Gastroesophageal sphincter (tissue), 4 donors: ENCODE data around the gene HVCN1. TPM values are rescaled to one million over a fixed set of nuclear protein-coding genes. Genes with fewer than 3 reads are reported as not detected.
A peak's percentile ranks its signal among the peaks of the same experiment; 100 is the strongest.

Source experiments
- ATAC-seq: fragments of 150-250 bp; one replicate; pipeline ENCODE4 v1.9.1; 2016; ENCODE audit warnings: mild to moderate bottlenecking, moderate library complexity
- H3K27ac ChIP-seq, 4 donors: fragments of 200-600 bp; sonication (generic) in 3 of 4; 1 replicate in 3 of 4; 2 replicates in 1 of 4; pipeline ENCODE4 v1.5.1; 2016 to 2019
- H3K27me3 ChIP-seq: fragments of 200-600 bp; sonication (generic); one replicate; pipeline ENCODE4 v1.5.1; 2019
- H3K36me3 ChIP-seq, 2 donors: fragments of 200-600 bp; sonication (generic); one replicate each; pipeline ENCODE4 v1.5.1; 2019; ENCODE audit warnings: control low read depth in 1 of 2
- H3K4me1 ChIP-seq, 3 donors: fragments of 200-600 bp; sonication (generic); 1 replicate in 2 of 3; 2 replicates in 1 of 3; pipeline ENCODE4 v1.5.1; 2016 to 2019; ENCODE audit warnings: control low read depth in 2 of 3
- H3K4me3 ChIP-seq, 2 donors: fragments of 200-600 bp; sonication (generic); one replicate each; pipeline ENCODE4 v1.5.1; 2019; ENCODE audit warnings: mild to moderate bottlenecking in 1 of 2, moderate library complexity in 1 of 2
- H3K9me3 ChIP-seq, 3 donors: fragments of 200-600 bp; sonication (generic); one replicate each; pipeline ENCODE4 v1.5.1; 2017 to 2019; ENCODE audit warnings: control low read depth in 2 of 3
- CTCF ChIP-seq, 4 experiments: fragments of 200-600 bp in 2 of 4; fragments of 450-650 bp in 2 of 4; sonication (generic) in 1 of 4; IDR thresholded peaks; one replicate each; pipeline ENCODE4 v1.5.1; 2017 to 2019; ENCODE audit warnings: antibody characterized with exemption in 4 of 4, mild to moderate bottlenecking in 2 of 4, moderate library complexity in 2 of 4
- EP300 ChIP-seq: sonication (generic); formaldehyde crosslinking; IDR thresholded peaks from one replicate; pipeline ENCODE4 v1.6.1; 2017; ENCODE audit warnings: antibody characterized with exemption, mild to moderate bottlenecking
- POLR2A ChIP-seq, 2 donors: fragments of 450-650 bp; IDR thresholded peaks; one replicate each; pipeline ENCODE4 v1.6.1; 2017; ENCODE audit warnings: antibody characterized with exemption in 2 of 2, mild to moderate bottlenecking in 2 of 2, moderate library complexity in 1 of 2
- POLR2AphosphoS5 ChIP-seq: sonication (generic); formaldehyde crosslinking; IDR thresholded peaks from one replicate; pipeline ENCODE4 v1.6.1; 2017; ENCODE audit warnings: antibody characterized with exemption
- WGBS, 2 donors: methylation state at CpG; one replicate each; pipeline ENCODE4 v1.1.5; 2018; ENCODE audit warnings: low coverage in 1 of 2; 5-methylcytosine and 5-hydroxymethylcytosine counted together
- total RNA-seq, 4 donors: library from RNA; depleted of rRNA; stranded (reverse); fragments of >200 nt; gene quantifications; one replicate each; pipeline ENCODE4 v1.1.0, GENCODE V29; 2016

The HVCN1 gene
- total RNA-seq, 4 donors from 2014 or later = 1.4 to 12.0 (median 8.1) TPM

GRCh38 chr12:110668480-110669192 lies 20.3 kb downstream of the HVCN1 start:
- H3K4me3 ChIP-seq = no peak overlapping the region
- H3K36me3 ChIP-seq = peaks cover 0 to 28% of the 10 kb centered on the region in 2 donors
- no peaks in the 10 kb centered on the region for H3K4me1 ChIP-seq
- 85 to 92% methylated on average over 7 to 9 of the region's 12 CpGs for WGBS, 2 donors
- no peak for ATAC-seq
- H3K27ac ChIP-seq = no peak overlapping the region
- H3K9me3 ChIP-seq = peaks cover 0 to 29% (median 0%) of the 10 kb centered on the region in 3 donors
- H3K27me3 ChIP-seq = no peaks in the 10 kb centered on the region
- no peak for TF ChIP-seq EP300
- no peak for TF ChIP-seq POLR2AphosphoS5
- no peak for TF ChIP-seq CTCF (IDR thresholded peaks at IDR 0.05)
- TF ChIP-seq POLR2A (IDR thresholded peaks at IDR 0.05) = no peak

GRCh38 chr12:110667671-110668070 lies 21.2 kb downstream of the HVCN1 start:
- Histone ChIP-seq H3K4me1 (no peaks in the 10 kb centered on the region), H3K27ac (no peak overlapping the region), H3K36me3 (peaks cover 0 to 28% of the 10 kb centered on the region in 2 donors), H3K27me3 (no peaks in the 10 kb centered on the region), H3K4me3 (no peak overlapping the region), H3K9me3 (peaks cover 0 to 29% (median 0%) of the 10 kb centered on the region in 3 donors)
- whole genome bisulfite sequencing, 2 donors = 67 to 80% methylated on average over 1 of the region's 3 CpGs
- no peak for ATAC-seq
- TF ChIP-seq POLR2A (IDR thresholded peaks at IDR 0.05) (no peak), POLR2AphosphoS5 (no peak), CTCF (IDR thresholded peaks at IDR 0.05) (no peak), EP300 (no peak)

GRCh38 chr12:110666892-110667291 lies 22.0 kb downstream of the HVCN1 start:
- TF ChIP-seq POLR2AphosphoS5 = no peak
- no peak for TF ChIP-seq CTCF (IDR thresholded peaks at IDR 0.05)
- no peak for TF ChIP-seq POLR2A (IDR thresholded peaks at IDR 0.05)
- no peak for TF ChIP-seq EP300
- H3K9me3 ChIP-seq = peaks cover 0 to 29% (median 0%) of the 10 kb centered on the region in 3 donors
- ATAC-seq = no peak
- no peak overlapping the region for H3K27ac ChIP-seq
- WGBS, 2 donors = 100% methylated on average over 3 of the region's 6 CpGs; no CpG with 5 or more reads in 1 of the 2 donors
- H3K4me1 ChIP-seq = no peaks in the 10 kb centered on the region
- H3K36me3 ChIP-seq = peaks cover 0 to 28% of the 10 kb centered on the region in 2 donors
- no peak overlapping the region for H3K4me3 ChIP-seq
- no peaks in the 10 kb centered on the region for H3K27me3 ChIP-seq

- Histone ChIP-seq H3K4me3 (peak overlapping the region in 1 of 2 donors; percentile 12), H3K9me3 (peaks cover 0 to 21% (median 0%) of the 10 kb centered on the region in 3 donors), H3K27me3 (no peaks in the 10 kb centered on the region), H3K36me3 (peaks cover 0 to 19% of the 10 kb centered on the region in 2 donors), H3K27ac (no peak overlapping the region), H3K4me1 (peaks cover 0 to 6% (median 0%) of the 10 kb centered on the region in 3 donors)
- TF ChIP-seq EP300 (no peak), POLR2AphosphoS5 (no peak), CTCF (IDR thresholded peaks at IDR 0.05) (no peak), POLR2A (IDR thresholded peaks at IDR 0.05) (no peak)
- 59 to 82% methylated on average over 7 to 9 of the region's 23 CpGs for WGBS, 2 donors
- ATAC-seq = peak; percentile 51
Measured at GRCh38 chr12:110661337-110661972, 27.5 kb downstream of the HVCN1 start.
